Fibroblast of skin of right quadriceps (primary cell): ENCODE data around the gene COL6A2.
"Not testable (repeated sequence)": the region's sequence is repeated elsewhere in the genome, so short reads cannot be mapped to it uniquely, and the experiment has no call there.

ENCODE experiments used
- DNase-seq: peaks from one replicate; pipeline ENCODE4 v3.0.0-alpha.2; 2013

Gene COL6A2

DNA sequence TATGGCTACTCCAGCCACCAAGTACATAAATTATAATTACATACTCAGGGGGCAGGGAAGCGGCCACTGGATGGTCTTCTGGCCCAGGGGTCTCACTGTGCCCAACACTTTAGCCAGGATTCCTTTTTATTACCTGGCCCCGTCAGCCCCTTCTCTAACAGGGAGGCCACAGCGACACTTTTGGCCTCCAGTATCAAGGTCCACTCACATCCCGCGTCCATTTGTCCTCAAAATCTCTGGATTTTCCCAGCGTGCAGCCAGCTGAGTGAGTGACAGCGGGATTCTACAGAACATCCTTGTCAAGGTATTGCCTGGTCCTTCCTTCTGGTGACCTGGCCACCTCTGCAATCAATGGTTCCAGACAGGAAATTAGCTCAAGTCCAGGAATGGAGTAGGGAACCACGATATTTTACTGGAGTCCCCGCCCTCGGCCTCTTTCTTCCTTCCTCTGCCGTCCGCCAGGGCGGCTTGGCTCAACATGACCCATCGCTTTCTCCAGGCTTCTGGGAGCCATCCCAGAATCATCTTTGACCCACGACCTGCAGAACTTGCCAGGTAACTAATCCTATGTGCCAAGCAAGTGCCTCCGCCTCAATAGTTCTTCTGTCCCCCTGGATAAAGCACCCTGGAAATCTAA lies 2.7 kb upstream of the COL6A2 start:
- no peak for DNase-seq

DNA sequence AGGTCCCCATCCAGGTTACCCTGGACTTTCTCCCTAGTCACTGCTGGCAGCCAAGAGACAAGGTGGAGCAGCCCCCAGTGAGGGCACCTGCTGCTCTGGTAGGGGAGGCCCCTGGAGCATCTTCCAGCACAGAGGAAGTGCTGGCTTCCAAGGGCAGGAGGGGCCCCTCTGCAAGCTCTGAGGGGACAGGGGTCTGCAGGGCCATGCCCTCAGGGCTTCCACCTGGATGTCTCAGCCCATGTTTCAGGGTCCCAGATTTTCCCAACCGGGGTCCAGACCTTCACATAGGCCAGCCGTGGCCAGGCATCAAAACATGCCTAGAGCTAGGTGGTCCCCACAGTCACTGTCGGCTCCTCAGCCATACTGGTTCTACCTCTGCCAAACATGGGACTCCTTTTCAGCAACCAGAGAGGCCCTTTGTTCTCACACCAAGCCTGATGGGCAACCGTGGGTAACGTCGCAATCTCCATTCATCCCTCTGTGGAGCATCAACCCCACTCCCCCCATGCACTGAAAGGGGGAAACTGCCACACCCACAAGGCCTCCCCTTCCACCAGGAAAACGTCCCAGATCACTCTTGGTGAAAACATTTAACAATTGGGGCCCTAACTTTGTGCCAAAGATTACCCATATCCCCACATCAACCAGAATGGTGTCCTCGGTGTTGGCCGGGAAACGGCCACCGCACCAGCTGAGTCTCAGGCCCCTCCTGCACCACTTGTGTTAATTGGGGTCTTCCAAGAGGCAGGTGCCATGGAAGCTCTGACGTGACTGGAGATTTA lies 1.9 kb upstream of the COL6A2 start:
- DNase-seq: no peak

DNA sequence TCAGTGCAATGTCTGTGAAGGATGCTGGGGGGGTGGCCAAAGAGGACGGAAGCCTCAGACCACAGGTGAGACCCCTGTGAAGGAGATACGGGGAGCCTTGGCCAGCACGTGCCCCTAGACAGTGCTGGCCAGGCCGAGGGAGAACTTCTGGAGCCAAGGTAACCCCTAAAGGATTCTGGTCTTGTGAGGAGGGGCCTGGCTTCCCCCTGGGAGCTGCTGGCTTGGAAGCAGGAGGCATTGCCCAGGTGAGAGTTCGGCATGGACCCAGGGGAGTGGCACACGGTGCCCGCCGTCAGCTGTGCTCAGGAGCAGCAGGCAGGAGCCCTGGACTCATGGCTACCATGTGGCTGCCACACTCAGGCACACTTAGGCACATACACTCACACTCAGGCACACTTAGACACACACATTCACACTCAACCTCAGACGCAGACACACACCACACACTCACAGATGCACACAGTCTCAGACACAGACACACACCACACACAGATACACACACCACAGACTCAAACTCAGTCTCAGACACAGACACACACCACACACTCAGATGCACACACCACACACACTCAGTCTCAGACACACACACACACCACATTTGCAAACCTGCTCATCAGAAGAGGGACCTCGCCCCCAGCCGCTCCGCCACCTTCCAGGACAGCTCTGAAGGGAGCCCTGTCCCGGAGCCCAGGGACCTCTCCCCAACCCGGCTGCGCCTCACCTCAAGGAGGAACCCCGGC lies 1.1 kb upstream of the COL6A2 start:
- no peak for DNase-seq

DNA sequence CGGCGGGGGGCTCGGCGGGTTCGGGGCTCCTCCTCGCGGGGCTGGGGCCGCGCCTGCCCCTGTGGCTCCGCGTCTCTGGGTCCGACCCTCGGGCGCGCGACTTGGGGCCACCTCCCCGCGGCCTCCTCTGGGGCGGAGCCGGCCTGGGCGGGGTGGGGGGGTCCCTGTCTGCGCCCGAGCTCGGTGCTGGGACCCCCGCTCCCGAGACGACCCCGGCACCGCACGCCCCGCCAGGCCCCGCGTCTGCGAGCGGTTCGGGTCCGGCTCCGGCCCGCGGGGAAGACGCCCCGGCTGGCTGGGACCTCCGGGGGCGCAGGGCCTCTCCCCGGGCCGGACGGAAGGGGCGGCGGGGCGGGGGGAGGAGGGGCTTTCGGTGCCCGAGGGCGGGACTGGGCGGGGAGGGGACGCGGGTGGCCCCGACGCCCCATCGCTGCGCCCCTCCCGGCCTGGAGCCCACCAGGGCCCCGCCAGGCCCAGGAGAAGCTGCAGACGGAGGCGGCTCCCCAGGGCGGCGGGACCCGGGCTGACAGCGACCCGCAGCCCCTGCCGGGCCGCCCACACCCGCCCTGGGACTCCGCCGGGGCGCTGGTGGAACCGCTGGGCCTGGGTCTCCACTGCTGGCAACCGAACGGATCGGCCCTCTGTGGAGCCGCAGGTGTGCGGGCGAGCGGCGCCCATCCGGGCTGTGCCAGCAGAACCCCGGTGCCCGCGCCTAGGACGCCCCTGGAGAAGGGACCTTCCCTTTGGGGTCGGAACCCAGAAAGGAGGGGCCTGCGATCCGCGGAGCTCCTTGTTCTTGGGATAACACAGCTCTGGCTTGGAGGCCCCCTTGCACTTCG lies 610 bp downstream of the COL6A2 start:
- no peak for DNase-seq

DNA sequence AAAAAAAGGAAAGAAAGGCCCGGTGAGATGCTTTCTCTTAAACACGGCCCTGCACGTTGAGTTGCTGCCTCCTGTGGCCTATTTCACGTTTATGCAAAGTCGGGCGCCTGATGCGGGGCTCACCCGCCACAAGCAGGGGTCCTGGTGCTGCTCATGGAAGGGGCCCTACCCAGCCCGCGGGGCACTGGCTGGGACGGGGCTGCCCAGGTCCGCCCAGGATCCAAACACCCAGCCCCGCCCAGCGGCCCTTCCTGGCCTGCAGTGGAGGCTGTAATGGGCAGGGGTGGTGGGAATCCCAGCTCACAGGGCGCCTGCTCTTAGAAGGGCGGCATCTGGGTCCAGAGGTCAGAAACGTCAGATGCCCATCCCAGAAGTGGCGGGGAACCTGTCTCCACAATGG lies 1.6 kb downstream of the COL6A2 start:
- DNase-seq: peak; percentile 45

DNA sequence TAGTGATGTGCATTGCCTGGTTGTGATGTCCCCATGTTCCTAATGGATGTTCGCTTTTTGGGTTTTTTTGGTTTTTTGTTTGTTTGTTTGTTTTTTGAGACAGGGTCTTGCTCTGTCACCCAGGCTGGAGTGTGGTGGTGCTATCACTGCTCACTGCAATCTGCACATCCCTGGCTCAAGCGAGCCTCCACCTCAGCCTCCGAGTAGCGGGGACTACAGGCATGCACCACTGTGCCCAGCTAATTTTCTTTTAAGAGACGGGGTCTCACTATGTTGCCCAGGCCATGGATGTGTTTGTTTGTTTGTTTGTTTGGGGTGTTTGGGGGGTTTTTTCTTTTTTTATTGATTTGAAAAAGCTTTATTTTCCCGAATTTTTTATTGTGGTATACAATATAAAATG lies 2.1 kb downstream of the COL6A2 start:
- DNase-seq: no peak

GRCh38 chr21:46100426-46100825 lies 2.5 kb downstream of the COL6A2 start:
- peak; percentile 84 for DNase-seq

DNA sequence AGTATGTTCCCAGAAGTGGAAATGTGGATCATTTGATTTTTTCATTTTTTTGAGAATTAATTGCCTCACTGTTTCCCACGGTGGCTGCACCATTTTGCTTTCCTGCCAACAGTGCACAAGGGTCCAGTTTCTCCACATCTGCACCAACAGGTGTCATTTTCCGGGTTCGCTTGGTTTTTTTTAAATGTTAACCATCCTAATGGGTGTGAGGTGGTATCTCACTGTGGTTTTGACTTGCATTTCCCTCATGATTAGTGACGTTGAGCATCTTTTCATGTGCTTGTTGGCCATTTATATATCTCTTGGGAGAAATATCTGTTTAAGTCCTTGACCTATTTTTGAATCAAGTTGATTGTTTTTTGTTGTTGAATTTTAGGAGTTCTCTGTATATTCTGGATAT lies 3.0 kb downstream of the COL6A2 start:
- no peak for DNase-seq

GRCh38 chr21:46104104-46104503 lies 6.2 kb downstream of the COL6A2 start:
- DNase-seq: no peak

- not testable (repeated sequence) for DNase-seq
These were observed 9.5 kb downstream of the COL6A2 start for GRCh38 chr21:46107376-46107775.

DNA sequence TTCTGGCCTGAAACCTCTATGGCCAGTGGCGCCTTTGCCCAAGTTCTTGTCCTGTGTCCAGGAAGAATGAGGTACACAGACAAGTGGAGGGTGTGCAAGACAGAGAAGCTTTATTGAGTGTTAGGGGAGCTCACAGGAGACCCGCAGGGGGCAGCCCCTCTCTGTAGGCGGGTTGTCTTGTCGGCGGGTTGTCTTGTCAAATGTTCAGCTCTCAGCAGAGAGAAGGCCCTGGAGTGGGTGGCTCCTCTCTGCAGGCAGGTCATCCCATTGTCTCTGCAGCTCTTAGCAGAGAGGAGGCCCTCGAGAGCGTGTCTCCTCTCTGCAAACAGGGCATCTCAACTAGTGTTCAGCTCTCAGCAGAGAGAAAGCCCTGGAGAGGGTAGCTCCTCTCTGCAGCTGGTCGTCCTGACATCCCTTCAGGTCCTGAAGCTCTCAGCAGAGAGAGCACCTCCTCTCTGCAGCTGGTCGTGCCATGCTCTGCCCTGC lies 11.0 kb downstream of the COL6A2 start:
- no peak for DNase-seq

- DNase-seq: no peak
These were observed 11.7 kb downstream of the COL6A2 start for GRCh38 chr21:46109313-46110221.

DNA sequence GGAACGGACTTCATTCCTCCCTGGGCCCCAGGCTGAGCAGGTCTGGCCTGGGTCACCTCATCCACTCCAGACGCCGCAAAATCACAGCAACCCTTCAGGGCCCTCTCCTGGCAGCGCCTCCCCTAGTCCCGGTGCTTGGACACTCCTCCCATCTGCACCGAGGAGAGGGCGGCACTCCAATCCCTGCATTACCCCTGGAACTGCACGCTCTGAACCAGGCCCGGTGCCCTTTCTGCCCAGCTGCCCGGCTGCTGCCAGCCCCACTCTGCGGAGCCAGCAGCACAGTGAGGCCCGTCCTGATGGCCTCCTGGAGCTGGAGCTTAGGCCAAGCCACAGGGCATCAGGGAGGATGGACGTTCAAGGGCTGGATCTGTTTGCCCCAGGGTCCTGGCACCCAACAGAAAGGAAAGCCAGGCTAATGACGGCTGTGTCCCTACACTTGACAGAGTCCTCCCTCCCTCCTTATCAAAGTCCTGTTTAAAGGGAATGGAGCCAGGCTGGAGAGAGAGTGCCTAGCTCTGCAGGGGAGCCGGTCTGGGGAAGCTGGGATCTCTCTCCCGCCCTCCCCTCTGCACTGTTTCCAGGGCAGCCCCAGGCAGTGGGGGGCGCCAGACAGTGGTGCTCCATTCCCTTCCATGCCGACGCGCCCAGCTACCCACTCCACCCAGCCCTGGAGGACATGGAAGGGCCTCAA lies 12.7 kb downstream of the COL6A2 start:
- no peak for DNase-seq

GRCh38 chr21:46111193-46111571 lies 13.3 kb downstream of the COL6A2 start:
- no peak for DNase-seq

- DNase-seq: no peak
These were observed 14.2 kb downstream of the COL6A2 start for GRCh38 chr21:46111857-46112724.

- DNase-seq: no peak
These were observed 14.9 kb downstream of the COL6A2 start for GRCh38 chr21:46112725-46113215.

GRCh38 chr21:46113497-46114176 lies 15.7 kb downstream of the COL6A2 start:
- no peak for DNase-seq

DNA sequence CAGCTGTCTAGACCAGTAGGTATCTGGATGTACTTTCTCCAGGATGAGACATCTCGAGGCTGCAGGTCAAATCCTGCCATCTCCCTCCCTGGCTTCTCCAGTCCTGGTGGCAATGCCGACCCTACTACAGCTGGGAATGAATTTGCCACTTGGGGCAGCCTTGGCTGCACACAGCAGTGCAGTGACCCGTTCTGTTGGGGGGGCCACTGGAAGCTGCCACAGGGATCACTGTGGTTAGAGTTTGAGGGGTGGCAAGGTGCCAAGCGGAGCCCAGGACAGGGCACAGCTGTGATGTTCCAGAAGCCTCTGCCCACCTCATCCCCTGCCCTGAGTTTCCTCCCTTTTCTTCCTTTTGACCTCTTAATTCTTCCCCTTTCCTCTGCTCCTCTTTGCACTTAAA lies 17.1 kb downstream of the COL6A2 start:
- DNase-seq: no peak

DNA sequence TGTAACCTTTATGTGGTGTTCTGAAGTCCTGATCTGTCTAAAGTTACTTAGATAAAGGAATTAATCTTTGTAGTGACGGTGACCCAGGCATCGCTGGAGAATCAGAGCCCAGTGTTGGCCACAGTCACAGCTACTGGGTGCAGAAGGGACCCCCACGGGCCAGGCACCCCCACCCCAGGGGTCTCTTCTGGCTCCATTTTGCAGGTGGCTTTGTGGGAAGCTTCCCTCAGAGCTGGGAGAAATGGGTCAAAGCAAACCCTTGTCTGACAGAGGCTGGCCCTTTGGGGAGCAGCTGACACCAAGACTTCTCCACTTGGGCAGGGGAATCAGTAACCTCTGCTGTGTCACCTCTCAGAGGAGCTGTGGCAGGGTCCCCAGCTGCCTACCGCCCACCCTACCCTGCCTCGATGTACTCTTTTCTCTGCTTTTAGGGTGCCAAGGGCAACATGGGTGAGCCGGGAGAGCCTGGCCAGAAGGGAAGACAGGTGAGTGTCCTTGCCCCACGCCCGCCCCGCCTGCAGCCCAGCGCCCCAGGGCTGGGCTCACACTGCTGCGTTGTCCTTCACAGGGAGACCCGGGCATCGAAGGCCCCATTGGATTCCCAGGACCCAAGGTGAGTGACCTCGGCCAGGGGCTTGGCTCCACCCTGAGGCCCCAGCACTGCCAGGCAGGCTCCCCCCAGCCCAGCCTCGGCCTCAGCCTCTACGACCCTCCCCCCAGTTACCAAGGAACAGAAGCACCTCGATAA lies 17.7 kb downstream of the COL6A2 start:
- no peak for DNase-seq
